Activated T-helper 9 cell treated with anti-CD3 and anti-CD28 coated beads, Interleukin-2, amount 50 U/mL, for 16 hours (primary cell): ENCODE results near the gene SLC48A1.

Experiments used
- DNase-seq: peaks from one replicate; pipeline ENCODE4 v3.0.0-alpha.2; 2020; ENCODE audit warnings: low read depth

SLC48A1 gene

GRCh38 chr12:47744005-47744651 is 28.9 kb upstream of the SLC48A1 start:
- peak; percentile 46 for DNase-seq

GRCh38 chr12:47744778-47745436 is 28.1 kb upstream of the SLC48A1 start:
- DNase-seq, result no peak

- no peak for DNase-seq
These were observed 27.5 kb upstream of the SLC48A1 start for GRCh38 chr12:47745485-47746041.

- no peak for DNase-seq
These were observed 27.0 kb upstream of the SLC48A1 start for GRCh38 chr12:47746073-47746472.

GRCh38 chr12:47746523-47746922 is 26.5 kb upstream of the SLC48A1 start:
- no peak for DNase-seq

- no peak for DNase-seq
These were observed 25.9 kb upstream of the SLC48A1 start for GRCh38 chr12:47747126-47747525.

GRCh38 chr12:47747596-47748506 is 25.2 kb upstream of the SLC48A1 start:
- no peak for DNase-seq

- DNase-seq, result no peak
These were observed 24.6 kb upstream of the SLC48A1 start for GRCh38 chr12:47748507-47748828.

GRCh38 chr12:47748899-47749298 is 24.1 kb upstream of the SLC48A1 start:
- DNase-seq, result no peak

- no peak for DNase-seq
These were observed 22.7 kb upstream of the SLC48A1 start for GRCh38 chr12:47750229-47750798.

- DNase-seq, result no peak
These were observed 22.0 kb upstream of the SLC48A1 start for GRCh38 chr12:47750916-47751470.

- no peak for DNase-seq
These were observed 21.5 kb upstream of the SLC48A1 start for GRCh38 chr12:47751561-47751960.

GRCh38 chr12:47752121-47752520 is 20.9 kb upstream of the SLC48A1 start:
- DNase-seq, result no peak

- no peak for DNase-seq
These were observed 20.5 kb upstream of the SLC48A1 start for GRCh38 chr12:47752552-47752951.

GRCh38 chr12:47753021-47754001 is 19.7 kb upstream of the SLC48A1 start:
- no peak for DNase-seq

GRCh38 chr12:47754126-47754525 is 18.9 kb upstream of the SLC48A1 start:
- DNase-seq, result no peak

GRCh38 chr12:47754881-47755280 is 18.2 kb upstream of the SLC48A1 start:
- no peak for DNase-seq

GRCh38 chr12:47755655-47756562 is 17.1 kb upstream of the SLC48A1 start:
- peak; percentile 17 for DNase-seq

- no peak for DNase-seq
These were observed 15.6 kb upstream of the SLC48A1 start for GRCh38 chr12:47757364-47757839.
